AG09319 (cell line): ENCODE results near the gene ANGPTL4.
"Not testable (repeated sequence)": the region's sequence is repeated elsewhere in the genome, so short reads cannot be mapped to it uniquely, and the experiment has no call there.

Experiments used
- DNase-seq: peaks from one replicate; pipeline ENCODE4 v3.0.0-alpha.2; 2010; ENCODE audit warnings: low read depth; ENCODE audit errors: extremely low read depth
- CTCF ChIP-seq: IDR thresholded peaks from 2 replicates; pipeline ENCODE4 v1.5.1; 2011; ENCODE audit warnings: low read depth, mild to moderate bottlenecking, inconsistent platforms, low read length, moderate library complexity

Gene ANGPTL4

GRCh38 chr19:8352134-8352827, 11.7 kb upstream of the ANGPTL4 start:
- no peak for TF ChIP-seq CTCF
- no peak for DNase-seq

GRCh38 chr19:8352845-8353244, 11.1 kb upstream of the ANGPTL4 start:
- not testable (repeated sequence) for DNase-seq

GRCh38 chr19:8355631-8356402, 8.1 kb upstream of the ANGPTL4 start:
- TF ChIP-seq CTCF = no peak
- DNase-seq = peak; percentile 72

- TF ChIP-seq CTCF = no peak
- no peak for DNase-seq
Measured at GRCh38 chr19:8357007-8357521, 6.9 kb upstream of the ANGPTL4 start.

- no peak for TF ChIP-seq CTCF
- DNase-seq = no peak
Measured at GRCh38 chr19:8358948-8359347, 5.0 kb upstream of the ANGPTL4 start.

GRCh38 chr19:8360196-8360595, 3.8 kb upstream of the ANGPTL4 start:
- no peak for TF ChIP-seq CTCF

GRCh38 chr19:8361921-8362793, 1.8 kb upstream of the ANGPTL4 start:
- DNase-seq = peak; percentile 96
- no peak for TF ChIP-seq CTCF

More at GRCh38 chr19:8360196-8360595, 3.8 kb upstream of the ANGPTL4 start:
- no peak for DNase-seq
